DND-41 (cell line): ENCODE data around the gene PLEKHO2.

Source experiments
- ATAC-seq: fragments of 200-7000 bp; cut with Tn5 transposase; 3 replicates; pipeline ENCODE4 v1.9.1; 2021; ENCODE audit warnings: low read depth; ENCODE audit not compliant: insufficient read depth
- DNase-seq: peaks from one replicate; pipeline ENCODE4 v3.0.0-alpha.2; 2020
- H2AFZ ChIP-seq: 2 replicates; pipeline ENCODE4 v1.6.0; 2012; ENCODE audit warnings: low read depth, low read length
- H3K27ac ChIP-seq: 2 replicates; pipeline ENCODE4 v1.5.1; 2012; ENCODE audit warnings: low read length, inconsistent platforms
- H3K27me3 ChIP-seq: fragments of 200-600 bp; sonication (generic); 2 replicates; pipeline ENCODE4 v1.6.0; 2012; ENCODE audit warnings: low read length, mild to moderate bottlenecking, inconsistent platforms; ENCODE audit not compliant: insufficient read depth, poor library complexity
- H3K36me3 ChIP-seq: 2 replicates; pipeline ENCODE4 v1.5.1; 2012; ENCODE audit warnings: low read length, inconsistent platforms; ENCODE audit not compliant: insufficient read depth
- H3K4me1 ChIP-seq: 2 replicates; pipeline ENCODE4 v1.5.1; 2012; ENCODE audit warnings: mild to moderate bottlenecking, low read length; ENCODE audit not compliant: insufficient read depth
- H3K4me2 ChIP-seq: 2 replicates; pipeline ENCODE4 v1.6.0; 2012; ENCODE audit warnings: mild to moderate bottlenecking, moderate library complexity, low read length, inconsistent platforms; ENCODE audit not compliant: insufficient read depth
- H3K4me3 ChIP-seq, 2 experiments: fragments of 200-600 bp in 1 of 2; shearing (Covaris generic) in 1 of 2; 2 replicates each; pipeline ENCODE4 v1.5.1; 2012 to 2016; ENCODE audit warnings: inconsistent platforms in 2 of 2, low read length in 2 of 2, mild to moderate bottlenecking in 2 of 2, low read depth in 1 of 2, moderate library complexity in 1 of 2
- H3K79me2 ChIP-seq: 2 replicates; pipeline ENCODE4 v1.6.0; 2012; ENCODE audit warnings: low read length, inconsistent platforms; ENCODE audit not compliant: insufficient read depth
- H3K9ac ChIP-seq: 2 replicates; pipeline ENCODE4 v1.6.0; 2012; ENCODE audit warnings: low read depth, mild to moderate bottlenecking, inconsistent platforms, low read length, moderate library complexity
- H3K9me3 ChIP-seq: 2 replicates; pipeline ENCODE4 v1.5.1; 2012; ENCODE audit warnings: low read length, moderate library complexity, mild to moderate bottlenecking, inconsistent platforms; ENCODE audit not compliant: insufficient read depth, severe bottlenecking
- H4K20me1 ChIP-seq: 2 replicates; pipeline ENCODE4 v1.6.0; 2012; ENCODE audit warnings: low read length; ENCODE audit not compliant: insufficient read depth
- CTCF ChIP-seq: IDR thresholded peaks from 2 replicates; pipeline ENCODE4 v1.5.1; 2012; ENCODE audit warnings: borderline replicate concordance, low read length, moderate library complexity, mild to moderate bottlenecking; ENCODE audit not compliant: poor library complexity, severe bottlenecking; ENCODE audit errors: extremely low read depth
- EZH2 ChIP-seq: IDR thresholded peaks from 3 replicates; pipeline ENCODE4 v1.6.1; 2012; ENCODE audit warnings: borderline replicate concordance, low read depth, mild to moderate bottlenecking, moderate library complexity, low read length, inconsistent platforms; ENCODE audit not compliant: severe bottlenecking

PLEKHO2 gene

GRCh38 chr15:64847448-64847847, 5.7 kb downstream of the PLEKHO2 start:
- H3K79me2 ChIP-seq: peaks cover 14% of the 10 kb centered on the region
- DNase-seq: no peak
- H2AFZ ChIP-seq: no peak overlapping the region
- no peak overlapping the region for H3K4me3 ChIP-seq
- no peak overlapping the region for H3K4me2 ChIP-seq
- peaks cover 11% of the 10 kb centered on the region; the same call in 1 of the 2 replicates for H3K36me3 ChIP-seq
- no peak overlapping the region for H3K27ac ChIP-seq
- peaks cover 33% of the 10 kb centered on the region for H3K4me1 ChIP-seq
- no peak overlapping the region for H3K9ac ChIP-seq
- TF ChIP-seq CTCF (no peak), EZH2 (no peak)
- no peaks in the 10 kb centered on the region for H3K9me3 ChIP-seq
- H4K20me1 ChIP-seq: no peaks in the 10 kb centered on the region
- no peaks in the 10 kb centered on the region for H3K27me3 ChIP-seq
- ATAC-seq: no peak

GRCh38 chr15:64847876-64848716, 6.4 kb downstream of the PLEKHO2 start:
- no peak overlapping the region for H3K4me3 ChIP-seq
- peaks cover 11% of the 10 kb centered on the region; the same call in 1 of the 2 replicates for H3K36me3 ChIP-seq
- DNase-seq: no peak
- H3K27me3 ChIP-seq: no peaks in the 10 kb centered on the region
- no peak for ATAC-seq
- H4K20me1 ChIP-seq: no peaks in the 10 kb centered on the region
- H3K9me3 ChIP-seq: no peaks in the 10 kb centered on the region
- no peak overlapping the region for H3K9ac ChIP-seq
- H3K79me2 ChIP-seq: peaks cover 9% of the 10 kb centered on the region; the same call in 1 of the 2 replicates
- H2AFZ ChIP-seq: no peak overlapping the region
- TF ChIP-seq CTCF (no peak), EZH2 (no peak)
- H3K4me1 ChIP-seq: peaks cover 27% of the 10 kb centered on the region
- H3K4me2 ChIP-seq: no peak overlapping the region
- H3K27ac ChIP-seq: no peak overlapping the region

- no peaks in the 10 kb centered on the region for H3K27me3 ChIP-seq
- TF ChIP-seq EZH2 (no peak), CTCF (no peak)
- H3K36me3 ChIP-seq: peaks cover 27% of the 10 kb centered on the region
- no peaks in the 10 kb centered on the region for H4K20me1 ChIP-seq
- peaks cover 4% of the 10 kb centered on the region; the same call in 1 of the 2 replicates for H3K4me1 ChIP-seq
- no peak overlapping the region for H3K9ac ChIP-seq
- H3K27ac ChIP-seq: no peak overlapping the region
- H3K4me2 ChIP-seq: no peak overlapping the region
- no peak overlapping the region for H3K4me3 ChIP-seq
- ATAC-seq (no peak), DNase-seq (no peak)
- H3K9me3 ChIP-seq: no peaks in the 10 kb centered on the region
- no peak overlapping the region for H2AFZ ChIP-seq
- peaks cover 7% of the 10 kb centered on the region; the same call in 1 of the 2 replicates for H3K79me2 ChIP-seq
Observed at GRCh38 chr15:64850778-64851502, 9.2 kb downstream of the PLEKHO2 start.
